Breast epithelium (tissue), 3 donors: ENCODE results near the gene MSRB1.

Source experiments
- CTCF ChIP-seq, 3 donors: fragments of 450-650 bp; IDR thresholded peaks; one replicate each; pipeline ENCODE4 v1.5.1; 2016 to 2017; ENCODE audit warnings: antibody characterized with exemption in 3 of 3, mild to moderate bottlenecking in 3 of 3, moderate library complexity in 3 of 3
- POLR2A ChIP-seq: fragments of 450-650 bp; IDR thresholded peaks from one replicate; pipeline ENCODE4 v1.6.1; 2016; ENCODE audit warnings: antibody characterized with exemption, mild to moderate bottlenecking, moderate library complexity
- POLR2AphosphoS5 ChIP-seq, 3 donors: sonication (generic); formaldehyde crosslinking; IDR thresholded peaks; one replicate each; pipeline ENCODE4 v1.6.1; 2017; ENCODE audit warnings: antibody characterized with exemption in 3 of 3

- TF ChIP-seq POLR2A: no peak
- no peak for TF ChIP-seq CTCF (IDR thresholded peaks at IDR 0.05)
- no peak for TF ChIP-seq POLR2AphosphoS5 (IDR thresholded peaks at IDR 0.05)
These were observed 47.5 kb upstream of the MSRB1 start for GRCh38 chr16:1990351-1991134.
